IPS DF 4.7 (cell line): ENCODE data around the gene CDC34.
"Not testable (repeated sequence)": the region's sequence is repeated elsewhere in the genome, so short reads cannot be mapped to it uniquely, and the experiment has no call there.

Experiments
- DNase-seq: peaks from one replicate; pipeline ENCODE4 v3.0.0-alpha.2; 2013; ENCODE audit warnings: low spot score; ENCODE audit errors: extremely low read depth

Gene CDC34

DNA sequence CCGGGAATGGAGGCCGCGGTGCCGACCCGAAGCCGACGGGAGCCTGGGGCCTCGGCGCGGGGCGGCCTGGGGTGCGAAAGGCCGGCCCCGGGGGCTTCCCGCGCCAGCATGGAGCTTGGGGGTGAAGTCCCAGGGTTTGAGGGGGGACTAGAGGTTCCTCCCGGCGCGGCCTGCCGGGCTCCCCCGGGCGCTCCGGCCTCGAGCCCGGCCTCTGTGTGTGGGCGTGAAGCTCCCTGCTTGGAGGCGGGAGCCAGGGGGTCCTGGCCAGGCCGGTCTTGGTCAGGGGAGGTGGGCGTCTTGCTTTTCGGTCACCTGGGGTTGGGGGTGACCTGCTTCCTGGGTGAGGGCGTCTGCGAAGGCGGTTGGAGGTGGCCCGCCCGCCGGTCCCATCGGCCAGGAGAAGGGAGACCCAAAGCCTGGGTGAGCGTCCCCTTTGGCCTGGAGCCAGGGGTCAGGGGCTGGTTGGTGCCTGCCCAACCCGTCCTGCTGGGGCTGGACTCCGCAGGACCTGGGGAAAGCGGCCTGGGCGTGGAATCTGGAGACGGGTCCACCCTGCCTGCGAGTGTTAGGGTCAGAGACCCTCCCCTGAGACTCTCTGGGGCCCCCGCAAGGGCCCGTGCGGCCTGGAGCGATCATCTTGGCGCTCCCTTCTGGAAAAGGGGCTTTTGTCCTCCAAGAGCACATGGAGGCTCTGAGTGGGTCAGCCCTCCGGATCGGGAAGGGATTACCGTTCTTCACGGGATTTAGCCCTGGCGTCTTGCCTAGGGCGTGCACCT, 41.4 kb downstream of the CDC34 start:
- no peak for DNase-seq

DNA sequence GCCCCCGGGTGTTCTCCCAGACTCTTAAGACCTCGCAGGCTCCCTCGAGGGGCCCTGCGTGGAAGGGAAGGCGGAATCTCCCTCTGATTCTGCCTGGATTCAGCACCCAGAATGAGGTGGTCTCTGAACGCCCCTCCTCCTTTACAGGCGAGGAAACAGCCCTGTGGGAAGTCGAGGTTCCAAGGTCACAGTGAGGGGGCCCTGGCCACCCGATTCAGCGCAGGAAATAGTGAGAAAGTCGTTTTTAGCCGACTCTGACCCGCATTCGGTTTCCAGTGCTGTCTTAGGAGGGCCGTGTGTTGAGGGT, 41.9 kb downstream of the CDC34 start:
- no peak for DNase-seq

DNA sequence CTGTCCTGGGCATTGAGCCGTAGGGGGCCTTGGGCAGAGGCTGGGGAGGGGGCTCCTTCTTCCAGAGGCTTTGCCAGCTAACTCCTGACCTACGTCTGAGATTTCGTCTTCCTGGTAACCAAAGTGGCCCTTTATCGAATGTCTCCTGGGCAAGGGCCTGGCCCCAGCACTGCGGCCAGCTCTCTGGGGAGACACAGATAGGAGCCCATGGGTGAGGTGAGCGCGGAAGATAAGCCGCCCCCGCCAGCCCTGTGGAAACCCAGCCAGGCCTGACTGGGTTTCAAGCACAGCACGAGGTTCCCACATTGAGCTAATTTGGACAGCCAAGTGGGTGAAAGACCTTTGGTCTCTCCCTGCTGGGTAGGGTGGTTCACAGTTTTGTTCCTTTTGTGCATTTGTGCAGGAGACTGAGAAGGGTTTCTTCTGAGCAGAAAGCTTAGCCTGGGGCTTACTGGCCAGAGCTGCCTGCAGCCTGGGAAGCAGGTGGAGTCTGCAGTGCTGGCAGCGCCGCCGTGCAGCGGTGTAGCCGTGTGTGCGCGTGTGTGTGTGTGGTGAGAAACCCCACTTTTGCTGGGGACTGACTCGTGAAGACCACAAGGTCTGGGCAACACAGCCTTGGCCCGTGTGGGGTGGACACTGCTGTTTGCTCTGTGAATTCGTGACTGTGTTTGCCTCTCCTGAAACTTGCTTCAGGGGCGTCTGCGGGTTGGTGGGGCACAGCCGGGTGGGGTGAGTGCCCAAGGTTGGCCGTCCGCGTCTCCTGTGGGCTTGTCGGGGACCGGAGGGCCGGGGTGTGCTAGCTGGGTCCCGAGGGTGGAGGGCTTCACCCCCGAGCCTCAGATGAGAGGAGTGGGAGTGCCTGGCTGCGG, 43.3 kb downstream of the CDC34 start:
- DNase-seq = no peak

DNA sequence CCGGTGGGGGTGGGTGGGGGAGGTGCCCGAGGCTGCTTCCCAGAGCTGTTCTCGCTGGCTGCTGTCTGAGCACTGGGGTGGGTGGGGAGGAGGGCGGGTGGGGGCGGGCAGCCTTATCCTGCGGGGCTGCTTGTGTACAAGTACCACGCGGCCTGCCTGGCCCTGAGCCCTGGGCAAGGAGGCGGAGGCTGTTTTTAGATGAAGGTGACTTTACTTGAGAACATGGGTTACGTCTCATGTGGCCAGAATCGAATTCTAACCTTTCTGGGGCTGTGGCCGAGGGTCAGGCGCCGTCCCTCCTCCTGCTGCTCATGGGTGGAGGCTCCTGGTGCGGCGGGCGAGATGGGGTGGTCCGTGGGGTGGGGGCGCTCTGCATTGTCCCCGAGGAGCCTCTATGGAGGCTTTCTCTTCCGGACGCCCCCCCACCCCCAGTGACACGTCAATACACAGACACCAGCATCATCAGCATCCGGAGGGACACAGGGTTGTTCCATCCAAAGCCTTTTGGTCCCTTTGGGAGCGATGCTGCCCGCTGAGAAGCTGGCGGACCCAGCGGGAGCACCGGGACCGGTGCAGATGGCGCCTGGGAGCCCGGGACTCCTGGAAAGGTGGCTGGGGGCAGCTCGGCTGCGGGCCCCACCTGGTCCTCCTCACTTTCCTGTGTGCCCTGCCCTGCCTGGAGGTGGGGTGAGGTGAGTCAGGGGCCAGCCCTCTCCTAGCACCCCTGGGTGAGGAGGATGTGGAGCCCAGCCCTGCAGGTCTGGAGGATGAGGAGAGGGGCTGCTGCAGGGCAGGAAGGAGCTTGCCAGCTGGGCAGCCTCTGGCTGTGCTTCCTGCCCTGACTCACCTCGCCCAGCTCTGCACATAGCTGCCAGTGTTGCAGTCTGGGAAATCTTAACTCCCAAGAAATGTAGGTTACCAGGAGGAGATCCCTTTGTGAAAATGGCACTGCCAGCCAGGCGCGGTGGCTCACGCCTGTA, 44.3 kb downstream of the CDC34 start:
- no peak for DNase-seq

DNA sequence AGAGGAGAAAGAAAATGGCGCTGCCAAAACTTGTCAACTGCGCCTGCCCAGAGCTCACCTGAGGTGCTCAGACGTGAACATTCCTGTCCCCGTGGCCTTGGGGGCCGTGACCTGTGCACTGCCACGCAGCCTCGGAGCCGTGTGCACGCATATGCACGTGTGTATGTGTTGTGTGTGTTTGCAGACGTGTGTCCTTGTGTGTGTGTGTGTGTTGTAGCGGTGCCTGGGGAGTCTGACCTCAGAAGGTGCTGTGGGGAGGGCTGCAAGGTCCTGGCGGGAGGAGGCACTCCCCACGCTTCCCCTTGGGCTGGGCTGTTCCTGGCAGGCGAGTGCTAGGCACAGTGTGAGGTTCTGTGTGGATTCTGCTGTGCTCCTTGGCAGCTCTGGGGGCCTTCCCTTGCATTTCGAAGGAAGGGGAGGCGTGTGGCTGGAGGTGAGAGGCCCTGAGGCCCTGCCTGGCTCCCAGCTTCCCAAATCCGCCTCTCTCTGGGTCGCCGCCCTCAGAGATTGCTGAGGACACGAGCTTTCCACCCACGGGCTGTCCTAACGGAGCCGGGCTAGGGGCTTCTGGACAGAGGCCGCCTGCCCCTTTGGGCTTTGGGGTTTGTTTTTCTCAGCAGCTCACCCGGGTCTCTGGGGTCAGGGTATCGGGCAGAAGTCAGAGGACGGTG, 45.3 kb downstream of the CDC34 start:
- DNase-seq = no peak

DNA sequence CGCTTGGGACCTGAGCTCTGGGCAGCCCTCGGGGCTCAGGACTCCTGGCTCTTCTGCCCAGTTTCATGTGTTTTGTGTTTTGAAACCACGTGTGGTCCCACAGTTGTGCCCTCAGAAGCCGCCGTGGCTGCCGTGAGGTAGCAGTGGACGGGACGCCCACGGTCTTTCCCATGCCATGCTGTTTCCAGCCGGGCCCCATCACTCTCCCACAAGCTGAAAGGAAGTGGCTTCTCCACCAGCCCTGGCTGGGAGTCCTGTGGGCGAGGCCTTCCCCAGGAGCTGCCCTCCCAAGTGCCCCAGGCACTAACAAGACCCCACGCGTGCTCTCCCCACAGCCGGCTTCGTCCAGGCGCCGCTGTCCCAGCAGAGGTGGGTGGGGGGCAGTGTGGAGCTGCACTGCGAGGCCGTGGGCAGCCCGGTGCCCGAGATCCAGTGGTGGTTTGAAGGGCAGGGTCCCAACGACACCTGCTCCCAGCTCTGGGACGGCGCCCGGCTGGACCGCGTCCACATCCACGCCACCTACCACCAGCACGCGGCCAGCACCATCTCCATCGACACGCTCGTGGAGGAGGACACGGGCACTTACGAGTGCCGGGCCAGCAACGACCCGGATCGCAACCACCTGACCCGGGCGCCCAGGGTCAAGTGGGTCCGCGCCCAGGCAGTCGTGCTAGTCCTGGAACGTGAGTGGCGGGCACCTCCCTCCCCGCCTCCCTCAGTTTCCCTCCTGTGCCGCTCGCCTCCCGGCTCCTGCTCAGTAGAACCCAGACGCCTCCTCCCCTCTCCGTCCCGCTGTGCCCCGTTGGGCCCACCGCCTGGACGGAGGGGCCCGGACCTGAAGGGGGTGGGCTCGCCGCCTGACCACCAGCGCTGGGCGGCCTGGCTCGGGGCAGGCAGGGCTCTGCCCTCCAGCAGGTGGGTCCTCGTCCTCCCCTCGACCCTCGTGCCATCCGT, 46.2 kb downstream of the CDC34 start:
- no peak for DNase-seq

DNA sequence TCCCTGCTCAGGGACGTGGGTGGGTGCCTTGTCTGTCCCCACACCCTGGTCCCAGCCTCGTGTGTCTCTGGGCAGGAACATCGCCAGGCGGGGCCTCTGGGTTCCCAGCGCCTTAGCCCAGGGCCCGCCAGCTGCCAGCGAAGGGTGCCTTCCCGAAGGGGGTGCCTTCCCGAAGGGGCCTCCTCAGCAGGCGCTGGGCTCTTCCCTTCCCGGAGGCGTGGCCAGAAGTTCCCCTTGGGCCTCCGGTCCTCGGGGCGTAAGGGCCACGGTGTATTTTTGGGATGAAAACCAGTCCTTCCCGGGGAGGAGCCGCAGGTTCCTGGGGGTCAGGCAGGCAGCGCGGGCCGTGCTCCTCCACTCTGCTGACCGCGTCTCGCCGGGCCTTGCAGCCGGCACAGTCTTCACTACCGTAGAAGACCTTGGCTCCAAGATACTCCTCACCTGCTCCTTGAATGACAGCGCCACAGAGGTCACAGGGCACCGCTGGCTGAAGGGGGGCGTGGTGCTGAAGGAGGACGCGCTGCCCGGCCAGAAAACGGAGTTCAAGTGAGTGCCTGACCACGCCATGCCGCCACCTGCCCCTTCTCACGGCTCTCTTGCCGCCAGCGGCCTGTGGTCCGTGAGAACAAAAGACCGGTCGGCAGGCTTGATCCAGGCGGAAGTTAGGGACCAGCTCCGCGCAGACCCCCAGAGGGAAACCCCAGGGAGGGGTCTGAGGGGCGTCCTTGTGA, 47.7 kb downstream of the CDC34 start:
- DNase-seq = no peak

DNA sequence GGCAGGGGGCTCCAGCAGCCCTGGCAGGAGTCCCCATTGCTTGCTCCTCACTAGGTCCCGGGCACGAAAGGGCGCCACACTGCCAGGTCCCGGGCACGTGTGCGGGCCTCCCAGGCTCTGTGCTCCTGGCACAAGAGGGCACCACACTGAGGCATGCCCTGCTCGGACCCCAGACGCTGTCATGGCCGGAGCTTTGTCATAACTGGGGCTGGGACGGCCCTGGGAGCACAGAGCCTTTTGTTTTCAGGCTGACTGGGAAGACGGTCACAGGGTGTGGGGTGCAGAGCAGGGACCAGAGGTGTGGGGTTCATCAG, 48.2 kb downstream of the CDC34 start:
- no peak for DNase-seq

DNA sequence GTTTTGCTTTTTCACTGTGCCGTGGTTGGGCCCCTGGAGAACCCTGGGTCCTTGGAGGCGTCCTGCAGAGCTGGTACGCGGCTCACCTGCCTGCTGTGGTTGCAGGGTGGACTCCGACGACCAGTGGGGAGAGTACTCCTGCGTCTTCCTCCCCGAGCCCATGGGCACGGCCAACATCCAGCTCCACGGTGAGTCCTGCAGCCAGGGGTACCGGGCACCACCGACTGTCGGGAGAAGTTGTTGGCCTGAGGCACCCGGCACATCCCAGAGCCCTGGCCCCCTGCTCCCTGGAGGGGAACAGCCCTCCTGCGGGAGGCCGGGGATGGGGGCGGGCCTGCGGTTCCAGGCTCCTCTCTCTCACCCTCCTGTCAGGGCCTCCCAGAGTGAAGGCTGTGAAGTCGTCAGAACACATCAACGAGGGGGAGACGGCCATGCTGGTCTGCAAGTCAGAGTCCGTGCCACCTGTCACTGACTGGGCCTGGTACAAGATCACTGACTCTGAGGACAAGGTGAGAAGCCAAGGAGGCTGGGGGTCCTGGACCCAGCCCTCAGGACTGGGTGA, 48.8 kb downstream of the CDC34 start:
- DNase-seq = no peak

DNA sequence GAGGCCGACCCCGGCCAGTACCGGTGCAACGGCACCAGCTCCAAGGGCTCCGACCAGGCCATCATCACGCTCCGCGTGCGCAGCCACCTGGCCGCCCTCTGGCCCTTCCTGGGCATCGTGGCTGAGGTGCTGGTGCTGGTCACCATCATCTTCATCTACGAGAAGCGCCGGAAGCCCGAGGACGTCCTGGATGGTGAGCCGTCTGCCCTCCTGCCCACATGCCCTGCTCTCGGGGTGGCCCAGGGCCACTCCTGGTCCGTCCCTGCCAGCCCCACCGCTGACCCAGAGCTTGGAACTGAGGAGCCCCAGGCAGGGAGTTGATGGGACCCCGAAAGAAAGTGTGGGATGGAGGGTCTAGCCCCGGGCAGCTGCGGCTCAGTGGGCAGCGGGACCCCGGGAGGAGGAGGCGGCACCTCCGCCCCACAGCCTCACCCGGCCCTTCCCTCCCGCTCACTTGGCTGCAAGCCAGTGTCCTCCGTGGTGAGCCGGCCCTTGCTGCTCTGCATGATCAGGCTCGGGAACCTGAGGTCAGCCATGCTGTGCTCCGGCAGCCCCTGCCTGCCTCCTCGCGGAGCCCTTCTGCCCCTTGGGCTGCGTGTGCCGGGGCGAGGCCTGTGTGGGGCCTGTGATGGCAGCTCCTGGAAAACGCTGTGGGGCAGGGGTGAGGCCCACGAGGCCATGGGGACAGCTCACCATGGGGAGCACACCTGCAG, 50.0 kb downstream of the CDC34 start:
- no peak for DNase-seq

DNA sequence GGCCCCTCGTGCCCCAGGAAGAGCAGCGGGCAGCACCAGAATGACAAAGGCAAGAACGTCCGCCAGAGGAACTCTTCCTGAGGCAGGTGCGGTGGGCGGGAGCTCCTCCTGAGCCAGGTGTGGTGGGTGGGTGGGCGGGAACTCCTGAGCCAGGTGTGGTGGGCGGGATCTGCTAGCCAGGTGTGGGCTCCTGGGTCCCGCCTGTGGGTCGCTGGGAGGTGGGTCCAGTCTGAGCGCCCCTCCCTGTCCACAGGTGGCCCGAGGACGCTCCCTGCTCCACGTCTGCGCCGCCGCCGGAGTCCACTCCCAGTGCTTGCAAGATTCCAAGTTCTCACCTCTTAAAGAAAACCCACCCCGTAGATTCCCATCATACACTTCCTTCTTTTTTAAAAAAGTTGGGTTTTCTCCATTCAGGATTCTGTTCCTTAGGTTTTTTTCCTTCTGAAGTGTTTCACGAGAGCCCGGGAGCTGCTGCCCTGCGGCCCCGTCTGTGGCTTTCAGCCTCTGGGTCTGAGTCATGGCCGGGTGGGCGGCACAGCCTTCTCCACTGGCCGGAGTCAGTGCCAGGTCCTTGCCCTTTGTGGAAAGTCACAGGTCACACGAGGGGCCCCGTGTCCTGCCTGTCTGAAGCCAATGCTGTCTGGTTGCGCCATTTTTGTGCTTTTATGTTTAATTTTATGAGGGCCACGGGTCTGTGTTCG, 51.1 kb downstream of the CDC34 start:
- DNase-seq = no peak

DNA sequence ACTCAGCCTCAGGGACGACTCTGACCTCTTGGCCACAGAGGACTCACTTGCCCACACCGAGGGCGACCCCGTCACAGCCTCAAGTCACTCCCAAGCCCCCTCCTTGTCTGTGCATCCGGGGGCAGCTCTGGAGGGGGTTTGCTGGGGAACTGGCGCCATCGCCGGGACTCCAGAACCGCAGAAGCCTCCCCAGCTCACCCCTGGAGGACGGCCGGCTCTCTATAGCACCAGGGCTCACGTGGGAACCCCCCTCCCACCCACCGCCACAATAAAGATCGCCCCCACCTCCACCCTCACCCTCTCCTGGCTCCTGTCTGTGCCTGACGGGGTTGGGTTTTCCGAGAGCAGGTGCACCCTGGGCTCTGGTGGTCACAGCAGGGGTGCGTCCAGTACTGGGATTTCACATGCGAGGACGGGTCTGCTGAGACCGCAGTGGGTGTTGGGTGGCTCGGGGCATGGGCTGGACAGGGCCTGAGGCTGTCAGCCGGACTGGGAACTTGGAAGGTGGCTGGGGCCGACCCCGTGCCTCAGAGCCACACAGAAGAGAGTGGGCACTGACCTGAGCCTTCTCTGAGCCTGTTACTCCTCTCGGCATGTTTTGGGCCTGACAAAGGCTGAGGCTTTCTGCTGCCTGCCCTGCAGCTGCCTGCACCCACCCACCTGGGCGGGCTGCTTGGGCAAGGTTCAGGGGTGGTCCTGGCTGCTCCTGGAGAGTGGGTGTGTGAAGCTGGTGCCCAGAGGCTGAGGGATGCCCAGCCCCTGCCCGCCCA, 51.8 kb downstream of the CDC34 start:
- no peak for DNase-seq

DNA sequence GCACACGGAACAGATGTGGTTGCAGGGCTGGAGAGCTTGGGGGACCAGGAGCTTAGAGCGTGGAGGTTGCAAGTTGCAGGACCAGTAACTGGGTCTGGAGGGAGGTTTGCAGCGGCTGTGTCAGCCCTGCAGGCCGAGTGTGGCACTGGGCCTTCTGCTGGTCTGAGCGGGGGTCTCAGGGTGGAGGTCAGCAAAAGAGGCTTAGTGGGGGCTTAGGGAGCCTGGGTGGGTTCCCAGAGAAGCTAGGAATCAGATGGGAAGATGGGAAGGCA, 52.3 kb downstream of the CDC34 start:
- no peak for DNase-seq

DNA sequence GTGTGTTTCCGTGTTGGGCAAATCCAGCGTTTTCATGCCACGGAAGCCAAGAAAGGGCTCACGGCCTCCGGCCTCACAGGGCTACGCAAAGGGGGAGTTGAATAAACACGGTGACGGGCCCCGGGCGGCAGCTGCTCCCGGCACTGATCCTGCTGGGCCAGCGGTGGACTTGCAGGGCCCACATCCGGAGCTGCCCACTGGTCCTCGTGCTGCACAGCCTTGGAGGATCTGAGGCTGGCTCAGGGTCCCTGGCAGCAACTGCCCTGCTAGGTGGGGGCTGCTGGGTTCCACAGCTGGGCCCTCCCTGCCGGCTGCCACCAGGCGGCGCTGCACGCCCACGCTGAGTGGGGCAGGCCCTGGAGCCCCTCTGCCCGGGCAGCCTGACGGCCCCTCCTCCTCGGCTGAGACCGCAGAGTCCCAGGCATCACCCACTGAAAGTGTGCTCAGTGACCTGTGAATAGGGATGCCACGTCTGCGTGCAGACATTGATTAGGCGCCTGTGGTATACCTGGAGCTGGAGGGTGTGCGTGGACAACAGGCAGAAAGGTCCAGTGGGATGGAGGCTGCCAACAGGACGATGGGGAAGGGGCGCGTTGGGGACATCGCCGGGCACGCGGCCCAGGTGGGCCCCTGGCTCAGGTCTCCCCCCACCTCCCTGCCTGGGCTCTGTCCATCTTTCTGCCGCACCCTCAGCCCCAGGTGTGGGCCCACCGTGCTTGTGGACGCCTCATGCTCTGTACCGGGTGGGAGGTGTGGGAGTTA, 52.9 kb downstream of the CDC34 start:
- no peak for DNase-seq

DNA sequence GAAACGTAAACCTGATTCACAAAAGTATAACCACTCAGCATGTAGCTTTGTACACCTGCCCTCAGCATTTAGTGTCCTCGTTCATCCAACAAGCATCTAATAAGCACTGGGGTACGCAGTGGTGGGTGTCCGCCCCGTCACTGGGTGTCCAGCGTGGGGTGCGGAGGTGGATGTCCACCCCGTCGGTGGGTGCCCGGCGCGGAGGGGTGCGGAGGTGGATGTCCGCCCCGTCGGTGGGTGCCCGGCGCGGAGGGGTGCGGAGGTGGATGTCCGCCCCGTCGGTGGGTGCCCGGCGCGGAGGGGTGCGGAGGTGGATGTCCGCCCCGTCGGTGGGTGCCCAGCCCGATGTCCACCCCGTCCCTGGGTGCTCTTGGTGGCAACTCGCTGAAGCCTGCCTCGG, 53.6 kb downstream of the CDC34 start:
- not testable (repeated sequence) for DNase-seq

DNA sequence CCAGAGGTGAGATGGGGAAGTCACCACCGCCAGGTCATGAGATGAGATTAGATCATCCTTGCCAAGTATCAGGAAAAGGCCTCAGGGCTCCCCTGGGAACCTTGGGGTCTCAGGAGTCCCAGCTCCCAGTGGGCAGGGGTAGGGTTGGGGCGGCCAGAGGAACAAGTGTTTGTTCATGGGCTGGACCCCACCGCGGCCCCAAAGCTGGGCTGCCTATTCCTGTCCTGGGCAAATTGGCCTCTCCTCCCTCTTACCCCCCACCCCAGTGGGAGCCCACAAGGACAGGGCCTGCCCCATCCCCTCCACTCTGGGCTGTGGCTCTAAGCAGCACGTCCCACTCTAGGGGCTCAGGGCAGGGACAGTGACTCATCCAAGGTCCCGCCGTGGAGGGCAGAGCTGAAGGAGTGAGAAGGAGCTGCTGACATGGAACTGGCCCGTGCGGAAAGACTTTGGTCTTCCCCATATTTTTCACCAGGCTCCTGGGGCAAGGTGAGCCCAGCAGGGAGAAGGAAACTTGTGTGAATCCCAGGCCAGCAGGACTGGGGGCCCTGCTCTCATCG, 54.1 kb downstream of the CDC34 start:
- no peak for DNase-seq
